Activated CD8-positive, alpha-beta memory T cell treated with anti-CD3 and anti-CD28 coated beads for 36 hours (primary cell): Measurements from ENCODE around the gene HPN. TPM values are rescaled to one million over a fixed set of nuclear protein-coding genes. Genes with fewer than 3 reads are reported as not detected.

Source experiments
- CTCF ChIA-PET: fragments of 350-600 bp; sonication (Branson Sonifier 250); formaldehyde crosslinking; loops from one replicate; lab custom pipeline; 2021; ENCODE audit warnings: antibody characterized with exemption; lab: Charles Lee
- POLR2A ChIA-PET: fragments of 350-600 bp; sonication (Branson Sonifier 250); formaldehyde crosslinking; loops from one replicate; lab custom pipeline; 2021; ENCODE audit warnings: antibody characterized with exemption; lab: Charles Lee
- total RNA-seq, 2 experiments: library from RNA; stranded (reverse); gene quantifications; one replicate each; pipeline ENCODE4 v1.2.3, GENCODE V29; 2021

The HPN gene
- total RNA-seq, 2 experiments from 2014 or later: not detected

GRCh38 chr19:35019144-35019543 lies 22.4 kb upstream of the HPN start:
- ChIA-PET CTCF (interaction anchor here (1.1 kb wide), 1 partner anchor 46 kb away, joined by 4 read pairs; no protein-coding TSS in a partner anchor), POLR2A (no interaction called here)

GRCh38 chr19:35021016-35021415 lies 20.5 kb upstream of the HPN start:
- CTCF ChIA-PET: interaction anchor here (0.8 kb wide), 1 partner anchor 9 kb away, joined by 3 read pairs; no protein-coding TSS in a partner anchor
- POLR2A ChIA-PET: no interaction called here

GRCh38 chr19:35021596-35021995 lies 19.9 kb upstream of the HPN start:
- ChIA-PET CTCF (interaction anchor here (0.8 kb wide), 1 partner anchor 9 kb away, joined by 3 read pairs; no protein-coding TSS in a partner anchor), POLR2A (interaction anchor here (0.7 kb wide), 1 partner anchor 60 kb away, joined by 5 read pairs; no protein-coding TSS in a partner anchor)

- POLR2A ChIA-PET: interaction anchor here (0.7 kb wide), 1 partner anchor 26 kb away, joined by 4 read pairs; no protein-coding TSS in a partner anchor
- CTCF ChIA-PET: no interaction called here
These were observed 19.1 kb upstream of the HPN start for GRCh38 chr19:35022460-35022859.

GRCh38 chr19:35023428-35023827 lies 18.1 kb upstream of the HPN start:
- ChIA-PET POLR2A (no interaction called here), CTCF (no interaction called here)

GRCh38 chr19:35024095-35024494 lies 17.4 kb upstream of the HPN start:
- CTCF ChIA-PET: no interaction called here

GRCh38 chr19:35025969-35026368 lies 15.6 kb upstream of the HPN start:
- POLR2A ChIA-PET: no interaction called here

More at GRCh38 chr19:35024095-35024494, 17.4 kb upstream of the HPN start:
- POLR2A ChIA-PET: no interaction called here

GRCh38 chr19:35026418-35026817 lies 15.1 kb upstream of the HPN start:
- ChIA-PET CTCF (interaction anchor here (1.2 kb wide), 1 partner anchor 18 kb away, joined by 3 read pairs; no protein-coding TSS in a partner anchor), POLR2A (no interaction called here)

More at GRCh38 chr19:35025969-35026368, 15.6 kb upstream of the HPN start:
- CTCF ChIA-PET: interaction anchor here (0.6 to 1.2 kb wide), 3 partner anchors 15 to 109 kb away, joined by 3 to 5 read pairs (median 3); partner anchors contain the start of gene LGI4

- ChIA-PET CTCF (interaction anchor here (1.2 to 1.3 kb wide), 2 partner anchors 15 to 17 kb away, joined by 3 read pairs; no protein-coding TSS in a partner anchor), POLR2A (no interaction called here)
These were observed 14.5 kb upstream of the HPN start for GRCh38 chr19:35027009-35027408.

GRCh38 chr19:35027851-35028599 lies 13.5 kb upstream of the HPN start:
- ChIA-PET CTCF (interaction anchor here (1.1 to 1.3 kb wide), 2 partner anchors 16 to 54 kb away, joined by 3 read pairs; no protein-coding TSS in a partner anchor), POLR2A (no interaction called here)

GRCh38 chr19:35028600-35028885 lies 13.0 kb upstream of the HPN start:
- ChIA-PET CTCF (interaction anchor here (0.6 to 1.1 kb wide), 2 partner anchors 54 to 1114 kb away, joined by 3 read pairs; no protein-coding TSS in a partner anchor), POLR2A (interaction anchor here (0.7 kb wide), 1 partner anchor 53 kb away, joined by 8 read pairs; no protein-coding TSS in a partner anchor)

GRCh38 chr19:35029275-35029736 lies 12.2 kb upstream of the HPN start:
- POLR2A ChIA-PET: interaction anchor here (0.7 kb wide), 1 partner anchor 52 kb away, joined by 8 read pairs; no protein-coding TSS in a partner anchor
- CTCF ChIA-PET: interaction anchor here (0.6 to 1.5 kb wide), 2 partner anchors 15 to 1113 kb away, joined by 3 to 8 read pairs; no protein-coding TSS in a partner anchor

- CTCF ChIA-PET: interaction anchor here (1.5 kb wide), 1 partner anchor 15 kb away, joined by 8 read pairs; no protein-coding TSS in a partner anchor
These were observed 11.7 kb upstream of the HPN start for GRCh38 chr19:35029737-35030256.

GRCh38 chr19:35030257-35031071 lies 11.1 kb upstream of the HPN start, which contains the start of gene SCN1B:
SCN1B (plus strand) TSS chr19:35030470; CDS start chr19:35030821, 351 bp downstream.
- POLR2A ChIA-PET: interaction anchor here (0.6 to 0.9 kb wide), 2 partner anchors 24 to 29 kb away, joined by 3 to 5 read pairs; no protein-coding TSS in a partner anchor
- CTCF ChIA-PET: interaction anchor here (1.5 to 2.0 kb wide), 2 partner anchors 13 to 14 kb away, joined by 7 to 8 read pairs; no protein-coding TSS in a partner anchor

More at GRCh38 chr19:35029737-35030256, 11.7 kb upstream of the HPN start:
- POLR2A ChIA-PET: no interaction called here

- POLR2A ChIA-PET: interaction anchor here (0.6 to 0.9 kb wide), 2 partner anchors 25 to 30 kb away, joined by 3 to 5 read pairs; no protein-coding TSS in a partner anchor
- CTCF ChIA-PET: interaction anchor here (2.0 kb wide), 1 partner anchor 13 kb away, joined by 7 read pairs; no protein-coding TSS in a partner anchor
These were observed 10.2 kb upstream of the HPN start for GRCh38 chr19:35031072-35031881.

- ChIA-PET POLR2A (no interaction called here), CTCF (interaction anchor here (2.0 kb wide), 1 partner anchor 12 kb away, joined by 7 read pairs; no protein-coding TSS in a partner anchor)
These were observed 9.1 kb upstream of the HPN start for GRCh38 chr19:35032356-35032865.
